Left cardiac atrium (tissue), 4 donors: ENCODE results near the gene BRICD5. TPM values are rescaled to one million over a fixed set of nuclear protein-coding genes. Genes with fewer than 3 reads are reported as not detected.
"Not testable (repeated sequence)": the region's sequence is repeated elsewhere in the genome, so short reads cannot be mapped to it uniquely, and the experiment has no call there.

Experiments used
- ATAC-seq, 2 donors: fragments of 200-7000 bp; cut with Tn5 transposase; one replicate each; pipeline ENCODE4 v1.9.1; 2020; ENCODE audit warnings: mild to moderate bottlenecking in 2 of 2, moderate library complexity in 2 of 2
- DNase-seq: peaks from one replicate; pipeline ENCODE4 v3.0.0-alpha.2; 2020
- intact Hi-C, 2 donors: fragments of 100-400 bp; cut with DNase I; formaldehyde crosslinking; loops; one replicate each; pipeline versions ENCODE4 v1.14.1 to v1.15.1; 2022 to 2023
- total RNA-seq, 2 donors: library from RNA; stranded (reverse); fragmentation: NEBNext Ultra II Directional; extraction: Animal tissue kit (Norgen Biotek cat#: 25700); gene quantifications; one replicate each; pipeline ENCODE4 v1.2.1, GENCODE V29; 2021
- donor health status: DM: no; HTN: yes; CAD: no.
- donor health status: DM: no; HTN: yes; CAD: no; lungs with severe emphysema.
- donor health status: DM: yes; HTN: yes; CAD: no.
- donor health status: Dilated cardiomyopathy.

BRICD5 gene
- total RNA-seq, 2 donors from 2014 or later = 5.7 to 5.9 TPM

DNA sequence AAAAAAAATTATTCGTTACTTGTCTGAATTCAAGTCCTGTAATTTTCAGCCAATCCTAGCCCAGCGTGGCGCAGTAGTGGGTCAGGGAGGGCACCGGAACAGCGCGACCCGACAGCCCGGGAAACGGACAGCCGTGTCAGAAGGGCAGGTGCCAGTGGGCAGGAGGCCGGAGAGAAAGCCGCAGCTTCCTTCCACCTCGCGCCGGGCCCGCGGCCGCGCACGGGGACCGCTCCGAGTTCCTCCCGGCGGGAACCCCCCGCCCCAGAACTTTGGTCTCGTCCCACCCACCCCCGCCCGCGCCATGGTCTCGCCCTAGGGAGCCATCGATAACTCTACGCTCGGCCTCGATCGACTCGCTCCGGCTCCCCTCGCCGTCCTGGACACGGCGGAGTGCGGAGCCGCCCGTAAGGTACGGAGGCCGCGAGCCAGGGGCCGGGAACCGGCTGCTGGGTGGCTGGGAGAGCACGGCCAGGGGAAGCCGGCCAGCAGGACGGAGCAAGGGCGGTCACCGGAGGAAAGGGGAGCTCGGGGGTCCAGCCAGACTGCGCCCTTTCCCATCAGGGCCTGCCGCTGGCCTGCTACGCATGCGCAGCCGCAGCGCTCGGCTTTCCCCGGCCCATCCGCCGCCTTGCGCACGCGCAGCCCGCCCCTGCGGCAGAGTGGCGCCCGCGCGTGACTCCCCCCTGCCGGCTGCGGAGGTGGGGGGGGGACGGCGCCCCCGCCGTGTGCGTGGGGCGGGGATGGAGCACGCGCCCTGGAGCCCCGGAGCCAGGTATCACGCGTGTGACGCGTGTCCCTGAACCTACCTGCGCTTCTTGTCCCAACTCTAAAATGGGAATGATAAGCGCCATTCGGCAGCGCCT, 5.3 kb downstream of the BRICD5 start, which contains the start of gene MLST8:
Gene MLST8, plus strand, starts transcription at position 351 of the 863 bp plus-strand sequence. CDS start 632 bp downstream, outside the sequence.
- peak; percentile 90 for DNase-seq
- intact Hi-C loops = no loop called here
- ATAC-seq = peak; percentile 86

DNA sequence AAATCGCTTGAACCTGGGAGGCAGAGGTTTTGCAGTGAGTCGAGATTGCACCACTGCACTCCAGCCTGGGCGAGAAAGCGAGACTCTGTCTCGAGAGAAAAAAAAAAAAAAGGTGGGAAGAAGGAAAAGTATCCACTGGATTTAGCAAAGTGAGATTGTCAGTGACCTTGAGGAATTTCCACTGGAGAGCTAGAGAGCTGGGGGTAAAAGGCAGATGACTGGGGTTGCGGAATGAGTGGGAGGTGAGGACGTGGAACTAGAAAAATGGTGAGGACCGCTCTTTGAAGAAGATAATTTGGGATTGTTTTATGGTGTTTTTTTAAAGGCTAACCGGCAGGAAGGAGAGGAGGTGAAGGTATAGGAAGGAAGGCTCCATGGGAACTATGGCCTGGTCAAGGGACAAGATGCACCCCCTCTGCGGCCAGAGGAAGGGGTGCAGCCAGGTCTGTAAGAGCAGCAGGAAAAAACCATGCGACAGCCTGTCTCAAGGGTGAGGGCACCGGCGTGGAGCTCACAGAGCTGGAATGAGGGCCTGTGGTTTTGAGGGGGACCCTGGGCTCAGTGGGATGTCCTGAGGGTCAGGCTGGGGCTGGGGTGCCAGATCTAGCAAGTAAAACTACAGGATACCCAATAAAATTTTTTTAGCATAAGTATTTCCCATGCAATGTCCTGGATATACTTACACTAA, 6.1 kb downstream of the BRICD5 start:
- no peak for DNase-seq
- intact Hi-C loops = no loop called here
- ATAC-seq = no peak

DNA sequence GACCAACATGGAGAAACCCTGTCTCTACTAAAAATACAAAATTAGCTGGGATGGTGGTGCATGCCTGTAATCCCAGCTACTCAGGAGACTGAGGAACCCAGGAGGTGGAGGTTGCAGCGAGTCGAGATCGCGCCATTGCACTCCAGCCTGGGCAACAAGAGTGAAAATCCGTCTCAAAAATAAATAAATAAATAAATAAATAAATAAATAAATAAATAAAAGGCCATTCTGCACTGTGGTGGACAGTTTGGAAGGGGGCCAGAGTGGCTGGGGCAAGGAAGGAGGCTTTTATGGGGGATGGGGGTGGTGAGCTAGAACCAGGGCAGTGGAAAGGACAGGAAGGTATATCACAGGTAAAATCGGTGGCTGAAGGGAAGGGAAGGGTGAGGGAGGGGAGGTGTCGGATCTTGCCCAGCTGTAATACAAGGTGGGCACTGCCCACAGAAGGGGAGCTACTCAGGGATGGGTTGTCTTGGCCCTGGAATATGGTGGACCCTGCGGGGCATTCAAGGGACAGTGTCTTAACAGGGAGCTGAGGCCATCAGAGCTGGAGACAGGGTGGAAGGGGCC, 7.5 kb downstream of the BRICD5 start:
- intact Hi-C loops, DNase-seq, ATAC-seq: not testable (repeated sequence)

DNA sequence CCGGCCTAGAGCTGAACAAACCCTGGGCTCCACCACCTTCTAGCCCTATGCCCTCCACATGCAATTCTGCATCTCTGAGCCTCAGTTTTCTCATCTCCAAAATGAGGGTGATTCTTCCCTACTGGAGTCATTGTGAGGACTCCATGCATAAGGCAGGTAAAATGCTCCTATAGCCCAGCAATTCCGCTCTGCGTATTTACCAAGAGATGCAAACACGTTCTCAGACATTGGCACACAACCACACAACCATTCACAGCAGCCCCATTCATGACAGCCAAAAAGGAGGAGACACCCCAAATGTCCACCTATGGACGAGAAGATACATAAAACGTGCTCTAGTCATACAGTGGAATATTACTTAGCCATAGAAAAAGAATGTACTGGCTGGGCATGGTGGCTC, 10.3 kb downstream of the BRICD5 start:
- DNase-seq = no peak
- intact Hi-C loops = no loop called here
- no peak for ATAC-seq

DNA sequence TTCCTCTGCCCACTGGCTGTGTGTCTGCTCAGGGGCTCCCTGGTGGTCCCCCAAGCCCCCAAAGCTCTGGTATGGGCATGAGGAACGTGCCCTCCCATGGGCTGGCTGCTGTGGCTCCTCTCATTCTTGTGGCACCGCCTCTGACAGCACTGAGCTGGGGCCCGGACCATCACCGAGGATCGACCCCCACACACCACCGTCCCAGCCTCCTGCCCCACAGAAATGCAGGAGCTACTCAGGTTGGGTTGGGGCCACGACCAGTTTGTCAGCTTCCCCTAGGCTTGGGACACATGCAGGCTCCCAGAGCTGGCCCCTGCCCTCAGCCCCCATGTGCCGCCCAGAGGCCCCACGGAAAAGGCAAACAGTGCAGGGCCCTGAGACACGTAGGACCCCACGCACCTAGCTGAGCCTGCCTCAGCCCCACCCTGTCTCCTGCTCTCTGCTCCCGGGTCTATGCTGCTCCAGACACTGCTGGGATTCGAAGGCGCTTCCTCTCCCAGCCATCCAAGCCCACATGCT, 11.0 kb downstream of the BRICD5 start:
- ATAC-seq (no peak), DNase-seq (no peak)
- intact Hi-C loops = no loop called here

DNA sequence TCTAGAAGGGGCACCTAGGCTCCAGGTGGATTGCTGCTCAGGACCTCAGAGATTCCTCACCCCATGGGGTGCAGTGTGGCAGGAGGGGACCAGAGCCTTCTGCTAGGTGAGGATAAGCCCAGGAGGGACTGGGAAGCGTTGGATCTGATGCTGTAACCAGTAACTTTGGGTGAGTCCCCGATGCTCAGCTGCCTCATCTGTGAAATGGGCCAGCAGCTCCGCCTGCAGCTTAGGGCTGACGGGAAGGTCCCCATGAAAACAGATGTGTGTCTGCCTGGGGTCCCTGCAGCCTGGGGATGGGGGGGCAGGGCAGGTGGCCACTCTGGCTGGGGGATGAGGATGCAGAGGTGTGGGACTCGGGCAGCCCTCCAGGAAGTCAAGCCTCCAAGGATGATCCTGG, 11.6 kb downstream of the BRICD5 start:
- no peak for DNase-seq
- intact Hi-C loops = no loop called here
- no peak for ATAC-seq

DNA sequence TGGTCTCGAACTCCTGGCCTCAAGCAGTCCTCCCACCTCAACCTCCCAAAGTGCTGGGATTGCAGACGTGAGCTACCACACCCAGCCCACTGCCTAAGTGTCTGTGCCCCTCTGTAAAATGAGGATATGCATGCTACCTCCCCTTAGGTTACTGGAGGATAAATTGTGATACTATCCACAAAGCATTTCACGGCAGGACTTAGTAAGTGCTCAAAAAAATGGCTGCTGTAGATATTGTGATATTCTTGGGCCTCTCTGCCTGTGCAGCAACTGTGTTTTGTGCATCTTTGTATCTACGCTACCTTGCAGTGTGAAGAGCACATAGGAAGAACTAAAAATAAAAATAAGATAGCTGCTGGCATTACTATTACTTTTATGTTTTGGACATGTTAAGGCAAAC, 12.4 kb downstream of the BRICD5 start:
- ATAC-seq = no peak
- DNase-seq = no peak
- intact Hi-C loops = no loop called here

DNA sequence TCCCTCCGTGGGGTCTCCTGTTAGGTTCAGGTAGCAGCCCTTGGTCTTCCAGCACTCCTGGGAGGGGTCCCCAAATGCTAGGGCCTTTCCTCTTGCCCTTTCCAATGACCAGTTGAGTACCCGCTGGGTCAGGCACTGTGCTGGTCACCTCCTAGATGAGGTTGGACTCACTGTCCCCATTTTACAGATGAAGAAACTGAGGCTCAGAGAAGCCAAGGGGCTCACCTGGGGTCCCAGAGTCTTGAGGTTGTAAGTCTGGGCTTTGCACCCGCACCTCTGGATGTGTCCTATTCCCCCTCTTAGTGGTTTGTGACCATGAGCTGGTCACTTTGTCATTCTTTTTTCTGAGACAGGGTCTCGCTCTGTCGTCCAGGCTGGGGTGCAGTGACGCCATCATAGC, 12.9 kb downstream of the BRICD5 start:
- intact Hi-C loops = no loop called here
- no peak for ATAC-seq
- DNase-seq = no peak

DNA sequence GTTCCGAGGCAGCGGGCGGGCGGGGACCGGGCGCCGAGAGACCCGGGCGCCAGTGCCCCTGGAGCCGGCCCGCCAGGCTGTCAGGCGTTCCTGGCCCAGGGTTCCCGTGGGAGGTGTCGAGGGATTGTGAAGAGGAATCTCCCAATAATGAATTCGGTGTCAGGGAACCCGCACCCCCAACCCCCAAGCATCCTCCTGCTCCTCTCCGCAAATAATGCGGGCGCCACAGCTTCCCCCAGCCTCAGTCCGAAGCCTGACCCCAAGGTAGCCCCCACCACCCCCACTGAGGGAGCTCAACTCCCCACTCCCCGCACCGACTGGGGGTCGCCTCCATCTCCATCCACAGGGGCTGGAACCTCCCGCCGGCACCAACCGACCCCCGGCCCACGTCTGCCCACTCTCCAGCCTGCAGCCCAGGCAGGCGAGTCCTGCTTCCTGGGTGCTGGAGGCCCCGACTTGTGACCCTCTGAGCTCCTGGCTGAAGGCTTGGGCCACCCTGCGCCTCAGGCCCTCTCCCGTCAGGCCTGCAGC, 13.6 kb downstream of the BRICD5 start:
- intact Hi-C loops = no loop called here
- DNase-seq = no peak
- ATAC-seq = no peak

DNA sequence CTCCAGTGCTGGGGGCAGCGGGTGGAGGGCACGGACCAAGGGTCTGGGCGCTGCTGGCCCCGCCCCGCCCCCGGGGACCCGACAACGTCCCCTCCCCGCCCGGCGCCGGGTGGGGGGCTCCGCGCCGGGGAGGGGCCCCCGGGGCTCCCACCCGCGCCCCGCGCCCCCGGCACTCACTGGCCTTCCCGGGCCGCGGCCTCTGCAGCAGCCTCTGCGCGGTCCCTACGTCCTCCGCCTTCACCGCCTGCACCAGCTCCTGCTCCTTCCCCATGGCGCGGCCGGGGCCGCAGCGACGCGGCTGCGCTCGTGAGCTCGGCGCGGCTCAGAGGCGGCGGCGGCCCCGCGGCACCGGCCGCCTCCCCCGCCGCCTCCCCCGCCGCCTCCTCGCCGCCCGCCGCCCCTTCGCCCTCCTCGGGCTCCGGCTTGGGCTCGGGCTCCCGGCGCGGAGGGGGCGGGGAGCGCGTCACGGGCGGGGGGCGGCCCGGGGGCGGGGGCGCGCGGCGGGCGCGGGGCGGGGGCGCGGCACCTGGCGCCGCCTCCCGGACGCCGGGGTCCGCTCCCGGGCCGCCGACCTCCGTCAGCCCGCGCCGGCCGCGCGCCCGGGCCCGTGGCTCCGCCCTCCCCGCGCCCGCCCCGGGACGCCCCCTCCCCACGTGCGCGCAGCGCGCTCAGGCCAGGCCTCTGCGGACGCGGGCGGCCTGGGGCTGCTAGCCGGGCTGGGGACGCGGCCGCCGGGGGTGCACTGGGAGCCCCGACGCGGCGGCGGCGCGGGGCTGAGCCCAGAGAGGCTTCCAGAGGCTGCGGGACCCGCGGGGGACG, 14.3 kb downstream of the BRICD5 start, which contains the start of gene CASKIN1:
Gene CASKIN1, minus strand, starts transcription at position 444 of the 819 bp plus-strand sequence. Its CDS starts 173 bp downstream, at position 271.
- intact Hi-C loops = no loop called here
- peak in 1 of 2 donors; percentile 50 for ATAC-seq
- no peak for DNase-seq

DNA sequence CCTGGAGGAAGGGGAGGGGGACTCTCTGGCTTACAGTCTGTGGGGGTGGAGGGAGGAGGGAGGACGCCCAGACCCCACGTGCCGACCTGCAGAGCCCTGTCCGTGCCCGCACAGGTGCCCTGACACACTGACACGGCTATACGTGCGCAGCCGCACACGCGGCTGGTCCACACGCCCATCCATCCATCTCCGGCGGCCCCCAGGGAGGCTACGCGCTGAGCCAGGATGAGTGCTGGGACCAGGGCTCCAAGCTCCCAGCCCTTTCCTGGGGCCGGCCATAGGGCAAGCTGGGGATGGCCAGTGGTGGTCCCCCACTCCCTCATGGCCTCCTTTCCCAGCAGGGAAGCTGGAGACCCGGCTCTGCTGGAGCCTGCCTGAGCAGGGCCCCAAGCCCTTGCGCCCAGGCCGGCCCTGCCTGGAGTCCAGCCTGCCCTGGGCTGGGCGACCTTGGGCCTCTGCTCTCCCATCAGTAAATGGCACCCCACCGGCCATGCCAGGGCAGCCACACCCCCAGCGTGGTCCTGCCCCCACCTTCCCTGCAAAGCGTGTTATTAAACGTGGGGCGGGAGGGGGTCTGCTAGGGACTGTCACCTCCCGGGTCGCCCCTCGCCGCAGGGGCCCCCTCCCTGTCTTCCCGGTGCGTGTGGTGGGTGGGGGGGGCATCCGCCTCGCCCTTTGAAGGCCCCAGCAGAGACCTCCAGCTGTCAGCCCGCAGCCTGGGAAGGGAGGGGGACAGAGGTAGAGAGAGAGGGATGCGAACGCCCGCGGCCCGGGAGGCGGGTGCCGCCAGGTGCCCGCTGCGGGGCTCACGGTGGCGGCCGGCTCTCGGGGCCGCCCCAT, 15.1 kb downstream of the BRICD5 start:
- intact Hi-C loops = no loop called here
- peak; percentile 3 to 8 for ATAC-seq
- no peak for DNase-seq

DNA sequence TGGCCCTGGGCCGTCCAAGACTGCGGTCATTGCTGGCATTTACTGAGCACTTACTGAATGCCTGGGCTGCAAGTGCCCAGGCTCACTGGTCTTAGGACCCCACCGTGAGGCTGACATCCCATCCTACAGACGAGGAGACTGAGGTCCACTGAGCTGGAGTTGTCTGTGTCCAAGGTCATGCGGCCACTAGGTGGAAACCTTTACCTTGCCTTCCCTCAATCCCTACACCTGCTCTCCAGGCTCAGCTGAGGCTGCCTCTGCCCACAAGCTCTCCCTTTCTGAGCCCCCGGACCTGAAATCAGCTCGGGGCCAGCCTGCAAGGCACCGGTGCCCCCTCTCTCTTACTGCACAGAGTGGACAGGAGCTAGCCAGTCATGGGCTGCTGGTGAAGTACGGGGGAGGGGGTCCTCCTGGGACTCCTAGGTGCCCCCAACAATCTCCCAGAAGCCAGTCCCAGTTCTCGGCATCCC, 15.8 kb downstream of the BRICD5 start:
- DNase-seq = no peak
- intact Hi-C loops = no loop called here
- peak; percentile 29 to 57 for ATAC-seq

DNA sequence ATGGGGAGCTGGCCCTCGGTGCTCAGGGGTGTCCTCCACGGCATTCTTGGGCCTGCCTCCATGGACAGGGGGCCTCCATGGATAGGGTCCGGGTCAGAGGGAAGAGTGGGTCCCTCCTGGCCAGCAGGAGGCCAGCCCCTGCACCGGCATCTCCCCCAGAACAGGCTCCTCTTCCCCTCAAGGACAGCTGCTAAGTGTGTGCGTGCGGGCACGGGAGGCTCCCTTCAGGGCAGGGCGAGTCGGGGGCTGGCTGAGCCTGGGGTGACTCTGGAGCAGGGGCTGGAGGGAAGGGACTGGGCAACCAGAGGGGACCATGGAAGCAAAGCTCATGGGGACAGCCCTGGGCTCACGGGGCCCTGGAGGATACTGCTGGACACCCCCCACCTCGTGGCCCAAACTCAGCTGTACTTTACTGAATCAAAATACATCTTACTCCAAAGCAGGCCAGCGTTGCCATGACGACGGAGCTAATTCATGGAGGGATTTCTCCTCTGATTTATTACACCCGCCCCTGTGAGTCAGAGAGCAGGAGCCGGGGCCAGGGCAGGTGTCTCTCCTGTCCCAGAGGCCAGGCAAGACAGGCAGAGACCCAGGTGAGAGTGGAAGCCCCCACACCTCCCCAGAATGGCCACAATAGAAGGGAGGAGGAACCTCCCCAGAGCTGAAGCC, 16.4 kb downstream of the BRICD5 start:
- no peak for ATAC-seq
- no peak for DNase-seq
- intact Hi-C loops = no loop called here

DNA sequence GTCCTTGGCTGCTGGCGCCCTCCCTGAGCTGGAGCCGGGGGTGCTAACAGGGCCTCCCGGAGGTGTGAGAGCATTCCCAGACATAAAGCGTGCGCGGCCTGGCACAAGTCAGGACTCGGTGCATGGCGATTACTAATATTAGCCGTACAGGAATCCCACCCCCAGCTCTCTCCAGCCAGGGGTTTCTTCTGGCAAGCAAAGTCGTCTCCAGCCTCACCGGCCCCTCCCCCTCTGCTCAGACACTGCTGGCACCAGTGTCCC, 19.3 kb downstream of the BRICD5 start:
- DNase-seq (no peak), ATAC-seq (peak; percentile 25 to 49)
- intact Hi-C loops = no loop called here

DNA sequence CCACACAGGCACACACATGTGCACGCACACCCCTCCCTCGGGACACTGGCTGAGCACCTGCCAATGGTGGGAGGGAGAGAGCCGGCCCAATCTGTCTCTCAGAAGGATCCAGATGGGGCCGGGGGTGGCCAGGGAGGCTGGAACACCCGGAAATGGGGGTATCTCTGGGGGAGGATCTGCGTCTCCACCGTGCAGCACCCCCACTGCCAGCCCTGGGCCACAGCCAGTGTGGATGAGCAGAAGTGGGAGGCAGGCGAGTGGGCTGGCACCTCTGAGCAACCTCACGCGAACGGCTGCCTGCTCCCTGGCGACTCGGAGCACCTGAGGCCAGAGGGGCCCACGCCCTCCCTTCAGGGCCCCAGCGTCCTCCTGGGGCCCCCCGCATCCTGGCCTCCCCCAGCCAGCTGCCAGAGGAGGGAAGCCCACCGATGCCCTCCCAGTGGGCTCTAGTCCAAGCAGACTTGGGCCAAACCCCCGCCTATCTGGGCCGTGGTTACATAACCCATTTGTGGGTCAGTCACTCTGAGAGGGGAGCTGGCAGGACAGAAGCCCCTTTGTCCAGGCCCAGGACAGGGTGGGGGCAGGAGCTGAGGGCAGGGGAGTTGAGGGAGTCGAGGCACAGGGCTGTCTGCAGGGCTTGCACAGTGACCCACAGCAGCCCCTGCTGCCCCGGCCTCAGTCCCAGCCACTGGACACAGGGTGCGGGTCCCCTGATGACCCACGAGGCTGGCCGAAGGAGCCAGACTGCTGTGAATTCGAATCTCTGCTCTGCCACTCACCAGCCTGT, 19.8 kb downstream of the BRICD5 start:
- ATAC-seq (peak in 1 of 2 donors; percentile 5), DNase-seq (no peak)
- intact Hi-C loops = no loop called here

DNA sequence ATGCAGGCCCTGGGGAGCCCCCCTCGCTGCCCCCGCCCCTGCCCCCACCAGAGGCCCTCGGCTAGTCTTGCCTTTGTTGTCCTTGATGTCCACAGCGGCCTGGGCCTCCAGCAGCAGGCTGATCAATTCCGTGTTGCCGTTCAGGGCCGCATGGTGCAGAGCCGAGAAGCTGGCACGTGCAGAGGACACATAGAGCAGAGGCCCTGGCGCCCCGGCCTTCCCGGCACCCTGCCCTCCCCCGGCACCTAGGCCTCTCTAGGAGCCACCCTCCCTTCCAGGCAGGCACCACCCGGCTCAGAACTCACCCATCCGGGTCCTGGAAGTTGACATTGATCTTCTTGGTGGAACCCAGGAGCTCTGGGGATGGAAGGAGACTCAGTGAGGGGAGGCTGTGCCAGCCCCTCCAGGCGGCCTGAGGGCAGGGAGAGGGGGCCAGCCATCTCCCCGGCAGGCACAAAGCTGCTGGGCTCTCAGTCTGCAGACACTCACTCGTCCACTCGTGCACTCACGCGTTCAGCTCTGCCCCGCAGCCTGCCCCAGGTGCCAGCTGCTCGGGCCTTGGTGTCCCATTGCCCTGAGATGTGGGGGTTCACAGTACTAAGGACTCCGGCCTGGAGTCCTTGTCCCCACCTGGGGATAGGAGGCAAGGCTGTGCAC, 20.5 kb downstream of the BRICD5 start:
- ATAC-seq = no peak
- no peak for DNase-seq
- intact Hi-C loops = no loop called here
